ENCODE results near the gene POLR2M.
A peak's percentile ranks its signal among the peaks of the same experiment; 100 is the strongest.

POLR2M gene

DNA sequence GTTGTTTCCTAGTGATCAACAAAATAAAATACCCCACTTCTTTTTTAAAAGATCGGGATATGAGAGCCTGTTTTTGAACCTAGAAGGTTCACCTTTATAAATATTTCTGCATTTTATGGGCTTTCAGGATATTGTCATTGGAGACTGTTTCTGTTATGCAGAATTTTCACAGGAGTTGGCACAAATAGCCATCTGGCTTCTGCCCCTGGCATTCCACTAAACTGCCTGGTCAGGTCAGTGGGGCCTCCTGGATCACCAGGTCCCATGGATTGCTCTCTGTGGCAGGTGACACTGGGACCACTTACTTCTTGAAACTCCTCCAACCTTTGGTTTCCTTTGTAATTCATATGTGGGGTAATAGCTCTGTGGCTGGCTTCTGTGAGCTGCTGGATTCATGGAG lies 25.5 kb upstream of the POLR2M start:
- no peak for TF ChIP-seq POLR2A (IDR thresholded peaks at IDR 0.05; ENCODE audit: low read length)
- TF ChIP-seq GATA1 (IDR thresholded peaks at IDR 0.05; ENCODE audit: low read depth, low read length): no peak
- no peak for DNase-seq

DNA sequence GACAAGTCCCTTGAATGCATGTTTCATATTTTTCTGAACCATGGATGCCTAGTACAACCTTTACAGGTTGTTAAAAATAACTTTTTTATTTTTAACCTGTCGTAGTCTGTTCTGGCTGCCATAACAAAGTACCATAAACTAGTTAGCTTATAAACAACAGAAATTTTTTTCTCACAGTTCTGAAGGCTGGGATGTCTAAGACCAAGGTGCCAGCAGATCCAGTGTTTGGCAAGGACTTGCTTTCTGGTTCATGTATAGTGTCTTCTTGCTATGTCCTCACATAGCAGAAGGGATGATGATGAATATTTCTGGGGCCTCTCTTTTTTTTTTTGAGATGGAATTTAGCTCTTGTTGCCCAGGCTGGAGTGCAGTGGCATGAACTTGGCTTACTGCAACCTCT lies 23.0 kb upstream of the POLR2M start:
- TF ChIP-seq GATA1 (IDR thresholded peaks at IDR 0.05; ENCODE audit: low read depth, low read length): no peak
- TF ChIP-seq POLR2A (IDR thresholded peaks at IDR 0.05; ENCODE audit: low read length): no peak
- DNase-seq: no peak

DNA sequence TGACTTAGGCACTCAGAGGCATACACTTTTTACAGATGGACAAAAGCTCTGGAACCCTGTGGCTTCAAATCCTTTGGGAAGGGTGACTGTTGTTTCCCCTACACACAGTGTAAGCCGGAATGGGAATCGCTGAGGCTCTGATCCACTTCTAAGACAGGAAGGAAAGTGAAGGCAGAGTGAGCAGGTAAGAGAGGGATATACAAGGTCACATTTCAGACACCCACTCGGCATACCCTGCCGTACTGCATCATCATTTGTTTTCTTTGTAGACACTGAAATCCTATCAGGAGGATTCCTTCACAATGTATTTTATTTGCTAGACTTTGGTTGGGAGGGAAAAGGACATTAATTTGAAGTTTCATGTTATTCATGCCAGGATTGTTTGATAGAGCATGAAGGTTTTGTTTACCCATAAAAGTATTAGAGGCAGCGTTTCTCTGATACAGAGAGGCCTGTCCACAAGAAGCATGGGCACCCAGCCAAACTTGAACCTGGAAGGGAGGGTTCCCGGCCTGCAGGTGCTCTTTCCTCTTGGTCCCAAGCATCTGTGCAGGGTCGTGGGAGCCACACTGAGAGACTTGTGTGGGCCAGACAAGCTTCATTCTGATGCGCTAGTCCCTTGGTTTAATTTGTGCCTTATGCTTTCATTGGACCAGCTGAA lies 21.9 kb upstream of the POLR2M start:
- TF ChIP-seq GATA1 (IDR thresholded peaks at IDR 0.05; ENCODE audit: low read depth, low read length) (no peak), POLR2A (IDR thresholded peaks at IDR 0.05; ENCODE audit: low read length) (no peak)

DNA sequence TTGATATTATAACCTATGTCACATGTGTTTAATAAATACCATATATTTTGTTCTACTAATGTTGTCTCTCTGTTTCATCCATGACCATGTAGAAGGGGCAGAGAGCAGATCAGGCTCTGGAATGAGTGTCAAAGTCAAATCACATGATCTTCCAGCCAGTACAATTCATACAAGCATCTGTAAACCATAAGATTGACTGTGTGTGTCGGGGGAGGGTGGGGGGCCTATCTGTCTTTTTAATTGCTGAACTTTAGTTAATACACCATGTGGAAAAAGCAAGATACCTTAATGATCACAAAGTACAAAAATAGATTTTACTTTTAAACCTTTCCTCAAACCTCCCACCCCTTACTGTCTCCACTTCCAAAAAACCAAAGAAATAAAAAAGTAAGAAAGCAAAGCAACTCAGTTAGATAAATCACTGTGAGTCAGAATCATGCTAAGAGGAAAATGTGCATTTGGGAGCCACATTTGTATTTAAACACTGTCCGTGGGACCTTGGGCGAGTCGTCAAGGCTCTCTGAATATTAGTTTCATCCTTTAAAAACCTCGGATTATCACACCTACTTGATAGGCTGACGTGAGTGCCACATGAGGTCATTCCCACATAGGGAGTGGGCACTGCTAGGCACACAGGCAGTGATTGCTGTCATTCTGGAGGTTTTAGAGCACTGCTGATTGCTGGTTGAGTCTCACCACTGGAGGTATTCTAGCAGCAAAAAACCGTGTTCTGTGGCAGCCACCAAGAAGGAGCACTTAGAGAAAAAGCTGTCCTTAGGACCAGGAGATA lies 21.0 kb upstream of the POLR2M start:
- no peak for DNase-seq
- TF ChIP-seq GATA1 (IDR thresholded peaks at IDR 0.05; ENCODE audit: low read depth, low read length) (no peak), POLR2A (IDR thresholded peaks at IDR 0.05; ENCODE audit: low read length) (no peak)

More for the DNA sequence above, 21.9 kb upstream of the POLR2M start:
- DNase-seq: no peak

DNA sequence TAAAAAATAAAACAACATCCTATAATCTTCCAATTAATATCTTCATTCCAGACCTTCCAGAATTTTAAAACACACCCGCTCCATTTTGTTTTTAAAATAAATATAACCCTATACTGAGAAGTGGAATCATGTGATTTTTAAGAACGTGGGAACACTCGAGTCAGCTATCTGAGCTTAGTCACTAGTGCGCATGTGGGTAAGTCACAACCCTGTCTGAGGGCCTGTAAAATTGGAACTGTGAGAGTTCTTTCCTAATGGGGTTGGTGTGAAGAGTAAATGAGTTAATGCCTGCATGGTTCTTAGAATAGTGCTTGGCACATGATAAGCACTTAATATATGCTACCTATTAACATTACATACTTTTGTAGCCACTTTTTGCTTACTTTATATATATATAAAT lies 19.9 kb upstream of the POLR2M start:
- TF ChIP-seq GATA1 (IDR thresholded peaks at IDR 0.05; ENCODE audit: low read depth, low read length) (no peak), POLR2A (IDR thresholded peaks at IDR 0.05; ENCODE audit: low read length) (no peak)
- DNase-seq: no peak

DNA sequence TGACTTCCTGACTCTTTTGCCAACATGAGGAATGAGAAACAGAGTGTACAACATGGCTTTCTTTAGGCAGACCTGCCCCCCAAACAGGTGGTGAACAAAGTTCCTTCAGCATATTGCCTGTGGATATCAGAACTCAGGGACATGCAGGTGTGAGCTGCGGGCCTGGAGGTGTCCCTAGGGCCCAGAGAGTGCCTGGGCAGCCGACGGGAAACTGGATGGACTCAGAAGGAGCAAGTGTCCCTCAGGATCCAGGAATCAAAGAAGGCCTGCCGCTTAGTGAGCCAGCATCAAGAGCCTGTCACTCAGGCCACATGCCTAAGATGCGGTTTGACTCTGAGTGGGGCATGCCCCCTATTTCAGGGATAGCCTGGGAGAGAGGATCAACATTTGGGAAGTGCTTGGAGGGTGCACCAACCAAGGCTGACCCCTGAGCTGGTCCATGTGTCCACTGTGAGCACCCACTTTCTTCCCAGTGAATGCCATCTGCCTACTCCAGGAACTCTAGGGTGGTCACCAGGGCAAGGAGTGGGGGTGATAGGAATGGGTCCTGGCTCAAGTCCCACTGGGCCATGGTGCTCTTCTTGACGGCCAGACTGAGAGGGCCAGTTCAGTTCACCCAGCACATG lies 16.1 kb upstream of the POLR2M start:
- DNase-seq: no peak
- TF ChIP-seq GATA1 (IDR thresholded peaks at IDR 0.05; ENCODE audit: low read depth, low read length) (no peak), POLR2A (IDR thresholded peaks at IDR 0.05; ENCODE audit: low read length) (no peak)

DNA sequence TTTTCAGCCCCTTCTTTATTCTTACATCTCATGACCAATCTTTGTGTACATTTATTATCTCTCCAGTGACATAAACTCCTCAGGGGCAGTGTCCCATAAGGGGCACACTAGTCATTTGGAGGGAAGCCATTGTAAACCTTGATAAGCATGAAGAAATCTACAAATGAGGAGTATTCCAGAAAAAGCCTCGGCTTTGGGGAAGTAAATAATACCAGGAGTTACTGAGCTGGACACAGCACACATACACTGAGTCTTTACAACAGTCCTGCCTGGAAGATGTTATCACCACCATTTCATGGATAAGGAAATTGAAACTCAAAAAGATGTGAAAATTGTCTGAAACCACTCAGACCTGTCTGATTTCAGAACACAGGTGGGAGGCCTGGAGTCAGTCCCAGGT lies 15.4 kb upstream of the POLR2M start:
- DNase-seq: no peak
- no peak for TF ChIP-seq GATA1 (IDR thresholded peaks at IDR 0.05; ENCODE audit: low read depth, low read length)
- TF ChIP-seq POLR2A (IDR thresholded peaks at IDR 0.05; ENCODE audit: low read length): no peak

DNA sequence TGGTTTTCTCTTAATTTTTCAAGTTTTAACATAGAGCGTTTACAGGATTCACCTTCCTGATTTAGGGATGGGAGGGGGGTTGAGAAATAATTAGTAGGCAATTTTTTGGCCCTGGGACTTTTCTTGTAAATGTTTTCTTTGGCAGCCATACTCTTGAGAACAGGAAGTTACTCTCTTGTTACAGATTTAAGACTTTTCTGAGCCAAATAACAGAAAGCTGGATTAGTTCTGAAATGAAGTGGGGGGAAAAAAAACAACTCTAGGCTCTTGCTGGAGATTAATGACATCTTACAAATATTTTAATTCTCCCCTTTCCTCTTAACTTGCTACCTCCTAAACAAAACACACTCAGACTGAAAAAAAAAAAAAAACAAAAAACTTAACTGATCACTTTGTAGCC lies 13.8 kb upstream of the POLR2M start:
- no peak for DNase-seq
- TF ChIP-seq POLR2A (IDR thresholded peaks at IDR 0.05; ENCODE audit: low read length) (no peak), GATA1 (IDR thresholded peaks at IDR 0.05; ENCODE audit: low read depth, low read length) (no peak)

DNA sequence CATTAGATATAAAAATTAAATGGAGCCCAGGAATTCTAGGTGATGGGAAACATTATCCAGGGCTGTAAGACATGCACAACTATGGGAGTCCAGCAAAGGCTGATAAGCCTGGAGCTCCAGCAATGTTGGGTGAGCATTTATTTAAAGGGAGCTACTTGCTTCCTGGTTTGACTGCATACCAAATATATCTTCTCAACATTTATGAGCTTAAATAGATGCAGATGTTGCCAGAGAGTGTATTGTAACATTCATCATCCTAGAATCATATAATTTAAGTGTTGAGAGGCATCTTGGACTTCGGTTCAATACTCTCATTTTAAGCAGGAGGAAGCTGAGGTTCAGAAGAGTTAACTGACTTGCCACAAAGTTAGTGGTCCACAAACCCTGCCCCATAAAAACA lies 12.2 kb upstream of the POLR2M start:
- DNase-seq: no peak
- TF ChIP-seq POLR2A (IDR thresholded peaks at IDR 0.05; ENCODE audit: low read length) (no peak), GATA1 (IDR thresholded peaks at IDR 0.05; ENCODE audit: low read depth, low read length) (no peak)

DNA sequence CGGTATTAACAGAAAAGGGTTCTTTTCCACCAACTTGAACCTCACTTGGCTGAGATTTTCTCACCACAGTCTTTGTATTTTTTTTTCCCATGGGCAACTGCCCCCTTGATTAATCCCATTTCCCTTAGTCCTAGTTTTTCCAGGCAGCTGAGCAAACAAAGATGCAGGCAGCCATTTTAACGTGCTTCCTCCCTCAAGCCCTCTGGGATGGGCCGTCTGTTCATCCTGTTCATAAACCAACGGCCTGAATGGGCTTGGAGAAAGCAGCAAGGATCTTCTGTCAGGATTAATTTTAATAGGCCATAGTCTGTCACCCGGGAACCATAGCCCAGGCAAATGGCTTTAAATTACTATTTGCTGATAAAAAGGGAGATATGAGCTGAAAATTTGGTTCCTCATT lies 10.4 kb upstream of the POLR2M start:
- DNase-seq: no peak
- no peak for TF ChIP-seq POLR2A (IDR thresholded peaks at IDR 0.05; ENCODE audit: low read length)
- TF ChIP-seq GATA1 (IDR thresholded peaks at IDR 0.05; ENCODE audit: low read depth, low read length): no peak

DNA sequence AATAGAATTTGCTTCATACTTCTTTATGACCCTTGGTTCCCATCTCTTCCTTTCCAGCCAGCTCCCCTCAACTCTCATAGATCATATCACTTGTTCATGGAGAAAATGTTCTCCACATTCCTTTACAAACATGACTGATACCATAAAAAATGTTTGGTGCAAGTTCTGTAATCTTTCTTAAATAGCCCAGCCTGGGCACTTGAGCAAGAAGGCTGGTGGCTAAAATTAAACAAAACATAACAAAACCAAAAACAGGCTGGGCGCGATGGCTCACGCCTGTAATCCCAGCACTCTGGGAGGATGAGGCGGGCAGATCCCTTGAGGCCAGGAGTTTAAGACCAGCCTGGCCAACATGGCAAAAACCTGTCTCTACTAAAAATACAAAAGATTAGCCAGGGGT lies 8.9 kb upstream of the POLR2M start:
- TF ChIP-seq POLR2A (IDR thresholded peaks at IDR 0.05; ENCODE audit: low read length): no peak
- TF ChIP-seq GATA1 (IDR thresholded peaks at IDR 0.05; ENCODE audit: low read depth, low read length): no peak
- no peak for DNase-seq

DNA sequence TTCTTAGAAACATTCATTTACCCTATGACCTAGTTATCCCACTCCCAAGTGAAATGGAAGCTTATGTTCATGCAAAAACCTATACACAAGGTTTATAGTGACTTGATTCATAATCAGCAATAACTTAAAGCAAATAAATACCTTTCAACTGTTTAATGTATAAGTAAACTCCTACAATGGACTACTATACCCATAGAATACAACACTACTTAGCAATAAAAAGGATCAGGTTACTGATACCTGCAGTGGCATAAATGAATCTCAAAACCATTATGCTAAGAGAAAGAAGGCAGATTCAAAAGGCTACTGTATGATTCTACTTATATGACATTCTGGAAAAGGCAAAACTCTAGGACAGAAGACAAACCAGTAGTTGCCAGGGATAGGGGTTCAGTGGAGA lies 8.3 kb upstream of the POLR2M start:
- TF ChIP-seq GATA1 (IDR thresholded peaks at IDR 0.05; ENCODE audit: low read depth, low read length) (no peak), POLR2A (IDR thresholded peaks at IDR 0.05; ENCODE audit: low read length) (no peak)
- DNase-seq: no peak

DNA sequence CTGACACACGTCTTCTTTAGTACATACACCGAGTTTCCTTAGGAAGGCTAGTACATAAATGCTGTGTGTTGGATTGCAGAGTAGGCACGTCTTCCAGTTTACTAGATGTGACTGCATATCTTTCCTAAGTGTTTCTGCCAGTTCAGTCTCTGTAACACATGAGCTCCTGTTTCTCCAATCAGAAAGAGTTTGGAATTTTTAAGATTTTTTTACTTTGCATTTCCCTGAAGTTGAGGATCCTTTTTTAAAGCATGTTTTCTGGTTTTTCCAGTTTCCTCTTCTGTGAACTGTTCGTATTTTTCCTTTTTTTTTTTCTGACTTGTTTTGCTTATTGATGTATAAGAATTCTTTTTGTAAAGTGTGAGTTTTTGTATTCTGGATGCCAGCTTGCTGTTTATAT lies 7.5 kb upstream of the POLR2M start:
- DNase-seq: no peak
- TF ChIP-seq POLR2A (IDR thresholded peaks at IDR 0.05; ENCODE audit: low read length): no peak
- no peak for TF ChIP-seq GATA1 (IDR thresholded peaks at IDR 0.05; ENCODE audit: low read depth, low read length)

DNA sequence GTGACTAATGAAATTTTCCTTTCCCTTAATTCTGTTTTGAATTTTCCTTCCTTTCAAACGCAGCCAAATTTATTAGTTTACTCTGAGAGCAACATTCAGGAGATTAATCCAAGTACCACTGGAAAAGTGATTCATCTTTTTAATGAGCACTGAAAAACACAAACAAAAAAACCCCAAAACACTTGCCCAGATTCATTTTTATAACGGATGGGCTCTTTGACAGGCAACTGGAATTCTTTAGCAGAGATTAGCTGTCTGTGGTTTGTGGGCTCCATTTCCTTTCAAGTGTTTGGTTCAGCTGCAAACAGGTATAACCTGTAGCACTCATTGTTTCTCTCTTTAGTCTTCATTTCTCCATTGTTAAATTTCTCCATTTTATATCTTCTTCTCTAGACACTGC lies 3.1 kb upstream of the POLR2M start:
- TF ChIP-seq POLR2A (IDR thresholded peaks at IDR 0.05; ENCODE audit: low read length) (no peak), GATA1 (IDR thresholded peaks at IDR 0.05; ENCODE audit: low read depth, low read length) (no peak)
- no peak for DNase-seq

DNA sequence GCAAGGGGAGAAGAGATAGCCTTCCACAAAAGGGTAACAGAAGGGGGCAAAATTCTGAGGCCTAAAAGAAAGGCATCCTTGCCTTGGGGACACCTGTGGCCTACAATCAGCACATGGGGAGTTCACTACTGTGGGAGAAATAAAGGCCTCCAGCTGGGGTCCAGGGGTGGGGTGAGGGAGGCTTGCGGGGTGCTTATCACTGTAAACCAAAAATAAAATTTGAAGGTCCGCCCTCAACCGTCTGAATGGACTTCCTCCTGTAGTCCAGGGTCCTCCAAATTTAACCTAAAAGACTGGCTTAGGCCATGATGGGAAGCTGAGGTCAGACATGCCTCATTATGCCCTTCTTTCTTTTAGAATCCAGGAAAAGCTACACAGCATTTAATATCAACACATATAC lies 2.1 kb upstream of the POLR2M start:
- no peak for TF ChIP-seq GATA1 (IDR thresholded peaks at IDR 0.05; ENCODE audit: low read depth, low read length)
- TF ChIP-seq POLR2A (IDR thresholded peaks at IDR 0.05; ENCODE audit: low read length): no peak
- peak; percentile 21 to 23 for DNase-seq
